Pericardium fibroblast (primary cell): ENCODE data around the gene PGPEP1. TPM values are rescaled to one million over a fixed set of nuclear protein-coding genes. Genes with fewer than 3 reads are reported as not detected.

Experiments
- total RNA-seq: library from RNA; depleted of rRNA; stranded (reverse); fragments of >200 nt; gene quantifications from 2 replicates; pipeline ENCODE4 v1.2.3, GENCODE V29; 2015

PGPEP1 gene
- 6.1 and 32.4 TPM in 2 replicates for total RNA-seq

DNA sequence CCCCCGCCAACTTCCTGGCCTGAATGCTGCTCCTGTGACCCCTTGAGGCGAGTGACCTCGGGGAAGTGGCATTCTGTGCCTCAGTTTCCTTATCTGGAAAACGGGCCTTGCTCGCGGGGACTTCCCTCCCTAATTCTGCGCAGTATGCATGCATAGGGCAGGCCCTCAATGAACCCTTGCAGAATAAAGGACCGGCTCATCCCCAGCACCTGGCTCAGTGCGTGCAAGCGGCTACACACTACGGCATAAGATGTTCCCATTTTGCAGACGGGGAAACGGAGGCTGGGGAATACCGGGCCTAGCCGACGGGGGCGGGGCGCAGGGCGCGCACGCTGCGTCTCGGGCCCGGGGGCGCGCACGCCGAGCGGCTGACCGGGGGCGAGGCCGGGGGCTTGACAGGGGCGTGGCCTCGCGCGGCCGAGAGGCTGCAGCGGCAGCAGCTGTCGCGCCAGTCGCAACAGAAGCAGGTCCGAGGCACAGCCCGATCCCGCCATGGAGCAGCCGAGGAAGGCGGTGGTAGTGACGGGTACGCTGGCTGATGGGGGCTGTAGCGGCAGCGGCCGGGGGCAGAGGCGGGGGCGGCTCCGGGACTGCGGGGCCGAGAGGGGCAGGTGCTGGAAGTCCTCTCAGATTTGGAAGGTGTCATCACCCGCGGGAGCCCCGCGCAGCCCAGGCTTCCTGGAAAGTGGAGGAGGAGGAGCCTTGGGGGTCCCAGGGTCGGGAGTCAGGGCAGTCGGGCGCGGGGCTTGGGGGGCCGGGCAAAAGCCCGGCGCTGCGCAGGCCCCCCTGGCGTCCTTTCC lies at the start of gene PGPEP1:
PGPEP1 (plus strand) TSS at position 409 of the 800 bp plus-strand sequence; CDS start at position 493, 84 bp downstream.

GRCh38 chr19:18322759-18323460 lies 17.5 kb upstream of the PGPEP1 start, which contains the start of gene LSM4:
LSM4 (minus strand) TSS chr19:18323076; CDS start chr19:18323020, 56 bp downstream.

DNA sequence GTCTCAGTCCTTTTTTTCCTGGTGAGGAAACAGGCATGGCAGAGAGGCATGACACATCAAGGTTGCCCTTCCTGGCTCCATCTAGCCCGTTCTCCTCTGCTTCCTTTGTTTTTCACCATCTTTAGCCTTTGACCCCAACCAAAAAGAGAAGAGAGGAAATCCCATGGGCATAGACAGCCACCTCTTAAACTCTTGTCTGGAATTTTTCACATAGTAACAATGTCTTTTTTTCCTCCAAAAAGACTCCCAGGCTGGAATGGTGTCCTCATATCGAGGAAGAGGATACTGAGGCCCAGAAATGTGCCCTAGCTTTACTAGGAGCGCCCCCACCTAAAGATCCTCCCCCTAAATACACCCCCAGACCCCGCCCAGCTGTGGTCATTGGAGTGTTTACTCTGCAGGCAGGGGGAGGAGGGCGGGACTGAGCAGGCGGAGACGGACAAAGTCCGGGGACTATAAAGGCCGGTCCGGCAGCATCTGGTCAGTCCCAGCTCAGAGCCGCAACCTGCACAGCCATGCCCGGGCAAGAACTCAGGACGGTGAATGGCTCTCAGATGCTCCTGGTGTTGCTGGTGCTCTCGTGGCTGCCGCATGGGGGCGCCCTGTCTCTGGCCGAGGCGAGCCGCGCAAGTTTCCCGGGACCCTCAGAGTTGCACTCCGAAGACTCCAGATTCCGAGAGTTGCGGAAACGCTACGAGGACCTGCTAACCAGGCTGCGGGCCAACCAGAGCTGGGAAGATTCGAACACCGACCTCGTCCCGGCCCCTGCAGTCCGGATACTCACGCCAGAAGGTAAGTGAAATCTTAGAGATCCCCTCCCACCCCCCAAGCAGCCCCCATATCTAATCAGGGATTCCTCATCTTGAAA lies 45.5 kb downstream of the PGPEP1 start, which contains the start of gene GDF15:
GDF15 (plus strand) TSS at position 484 of the 868 bp plus-strand sequence; CDS start at position 516, 32 bp downstream.

DNA sequence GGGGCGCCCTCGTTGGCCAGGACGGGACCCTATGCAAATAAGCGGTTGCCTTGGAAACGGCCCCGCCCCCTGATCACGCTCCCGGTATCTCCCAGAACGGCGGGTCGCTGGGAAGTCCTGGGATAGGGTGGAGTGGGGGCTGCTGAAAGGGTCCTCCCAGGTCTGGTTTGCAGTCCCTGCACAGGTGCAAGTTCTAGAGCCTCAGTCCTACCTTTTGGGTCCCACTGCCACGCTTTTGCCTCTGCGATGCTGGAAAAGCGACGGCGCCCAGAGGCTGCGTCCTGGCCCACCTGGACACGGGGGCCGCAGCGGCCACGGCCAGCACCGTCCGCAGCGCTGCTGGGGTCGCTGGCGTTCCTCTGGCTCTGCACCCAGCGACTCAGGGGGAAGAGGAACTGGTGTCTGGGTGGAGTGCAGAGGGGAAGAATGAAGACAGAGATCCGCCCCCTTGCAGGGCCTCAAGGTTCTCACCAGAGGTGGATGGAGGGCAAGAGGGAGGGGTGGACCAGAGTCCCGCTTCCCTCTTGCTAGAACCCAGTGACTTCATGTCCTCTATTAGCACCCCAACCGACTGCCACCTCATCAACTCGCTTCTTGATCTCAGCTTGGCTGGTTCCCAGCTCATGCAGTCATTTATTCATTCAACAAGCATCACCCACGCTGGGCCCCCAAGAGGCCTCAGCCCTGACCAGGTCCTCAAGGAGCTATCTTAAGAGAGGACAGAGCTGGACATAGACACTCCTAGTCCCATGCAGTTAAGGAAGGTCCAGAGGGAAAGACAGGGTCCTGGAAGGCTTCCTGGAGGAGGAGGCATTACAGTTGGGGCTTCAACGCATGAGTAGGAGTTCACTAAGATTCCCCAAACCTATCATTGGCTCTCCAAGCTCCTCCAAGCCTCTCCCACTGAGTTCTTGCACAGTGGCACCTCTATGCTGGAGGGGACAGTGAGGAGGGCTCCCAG lies 57.1 kb downstream of the PGPEP1 start, which contains the start of gene LRRC25:
LRRC25 (minus strand) TSS at position 381 of the 961 bp plus-strand sequence. CDS start 659 bp downstream, outside the sequence.

DNA sequence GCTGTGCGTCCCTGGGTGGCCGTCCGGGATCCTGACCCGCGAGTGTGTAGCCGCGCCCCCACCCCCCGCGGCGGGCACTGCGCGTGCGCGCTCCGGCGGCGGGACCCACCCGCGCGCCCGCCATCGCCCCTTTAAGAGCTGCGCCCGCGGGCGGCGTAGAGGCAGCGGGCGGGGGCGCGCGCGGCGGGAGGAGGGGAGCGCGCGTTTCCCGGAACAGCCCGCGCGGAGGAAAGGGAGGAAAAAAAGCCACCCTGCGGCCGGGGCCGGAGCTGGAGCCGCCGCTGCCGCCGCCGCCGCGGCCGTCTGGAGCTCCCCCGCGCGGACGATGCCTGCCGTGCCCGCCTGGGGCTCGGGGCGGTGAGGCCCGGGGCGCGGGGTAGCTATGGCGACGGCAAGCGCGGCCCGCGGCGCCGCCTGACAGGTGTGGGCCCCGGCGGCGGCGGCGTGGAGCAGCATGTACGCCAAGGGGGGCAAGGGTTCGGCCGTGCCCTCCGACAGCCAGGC lies 78.8 kb downstream of the PGPEP1 start, which contains the start of gene SSBP4:
SSBP4 (plus strand) TSS at position 204 of the 504 bp plus-strand sequence; CDS start at position 455, 251 bp downstream.

Other genes with a start within 250 kb of the PGPEP1 start
- gene MAST3, start 242.8 kb upstream of the PGPEP1 start, total RNA-seq = 4.3 and 7.1 TPM in 2 replicates
- gene PIK3R2, start 187.4 kb upstream of the PGPEP1 start, total RNA-seq = 48.8 and 49.8 TPM in 2 replicates
- gene IFI30, start 166.8 kb upstream of the PGPEP1 start, total RNA-seq = 3.5 TPM in 1 of 2 replicates, not detected in the other
- 36.8 and 55.7 TPM in 2 replicates for gene MPV17L2, start 147.4 kb upstream of the PGPEP1 start, total RNA-seq
- 2.0 and 2.2 TPM in 2 replicates for gene RAB3A, start 136.6 kb upstream of the PGPEP1 start, total RNA-seq
- 6.2 TPM in 1 of 2 replicates, not detected in the other for gene PDE4C, start 114.2 kb upstream of the PGPEP1 start, total RNA-seq
- gene IQCN, start 66.1 kb upstream of the PGPEP1 start, total RNA-seq = 0.47 and 1.8 TPM in 2 replicates
- 364 and 374 TPM in 2 replicates for gene JUND, start 59.0 kb upstream of the PGPEP1 start, total RNA-seq
- 150 and 182 TPM in 2 replicates for gene LSM4, start 17.5 kb upstream of the PGPEP1 start, total RNA-seq
- 28.9 and 61.3 TPM in 2 replicates for gene GDF15, start 45.6 kb downstream of the PGPEP1 start, total RNA-seq
- gene LRRC25, start 57.0 kb downstream of the PGPEP1 start, total RNA-seq = 0.12 TPM in 1 of 2 replicates, not detected in the other
- gene SSBP4, start 78.8 kb downstream of the PGPEP1 start, total RNA-seq = 159 and 208 TPM in 2 replicates
- 27.2 and 49.5 TPM in 2 replicates for gene ISYNA1, start 97.5 kb downstream of the PGPEP1 start, total RNA-seq
- gene ELL, start 181.5 kb downstream of the PGPEP1 start, total RNA-seq = 9.5 and 11.8 TPM in 2 replicates
- gene FKBP8, start 203.0 kb downstream of the PGPEP1 start, total RNA-seq = 317 and 440 TPM in 2 replicates
- 148 and 174 TPM in 2 replicates for gene KXD1, start 217.3 kb downstream of the PGPEP1 start, total RNA-seq
- gene UBA52, start 231.3 kb downstream of the PGPEP1 start, total RNA-seq = 1,240 and 1,337 TPM in 2 replicates
- 90.7 and 95.0 TPM in 2 replicates for gene REX1BD, start 248.2 kb downstream of the PGPEP1 start, total RNA-seq